ENCODE data around the gene SIX2.

DNA sequence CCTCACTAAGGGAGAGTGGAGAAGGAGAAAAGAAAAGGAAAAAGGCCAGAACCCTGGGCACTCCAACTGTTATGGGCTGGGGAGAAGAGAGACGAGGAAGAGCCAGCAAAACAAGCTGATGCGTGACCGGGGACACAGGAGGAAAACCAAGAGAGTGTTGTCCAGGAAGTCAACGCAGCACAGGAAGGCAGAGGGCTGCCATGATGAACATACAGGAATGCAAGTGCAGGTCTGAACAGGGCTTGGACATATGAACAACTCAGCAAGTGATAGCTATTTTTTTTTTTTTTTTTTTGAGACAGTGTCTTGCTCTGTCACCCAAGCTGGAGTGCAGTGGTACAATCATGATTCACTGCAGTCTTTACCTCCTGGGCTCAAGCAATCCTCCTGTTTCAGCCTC, 39.3 kb downstream of the SIX2 start:
- TF ChIP-seq PAX5 (IDR thresholded peaks at IDR 0.05; ENCODE audit: insufficient read depth, low read length, severe bottlenecking) (no peak), POLR2AphosphoS5 (IDR thresholded peaks at IDR 0.05; ENCODE audit: low read depth, low read length) (no peak), POLR2A (IDR thresholded peaks at IDR 0.05; ENCODE audit: low read depth, low read length) (no peak), SPI1 (IDR thresholded peaks at IDR 0.05; ENCODE audit: low read depth, low read length) (no peak), POU2F2 (IDR thresholded peaks at IDR 0.05; ENCODE audit: low read depth, low read length) (no peak), TAF1 (IDR thresholded peaks at IDR 0.05; ENCODE audit: low read depth, low read length) (no peak)
